Stimulated activated memory B cell treated with anti-CD40 and anti-IgM and Interleukin-4, amounts not matched to agents 10 μg/mL and 1 μg/mL and 100 μg/mL, for 72 hours (primary cell): Measurements from ENCODE around the gene TMEM218.
"Not testable (repeated sequence)": the region's sequence is repeated elsewhere in the genome, so short reads cannot be mapped to it uniquely, and the experiment has no call there.

Experiments used
- ATAC-seq: fragments of 150-1000 bp; cut with Tn5 transposase; 2 replicates; pipeline ENCODE4 v1.10.0; 2021
- H3K27ac Mint-ChIP-seq: one replicate; pipeline ENCODE4 v1.8.0; 2022; ENCODE audit warnings: mild to moderate bottlenecking, mixed read lengths
- H3K27me3 Mint-ChIP-seq: one replicate; pipeline ENCODE4 v1.8.0; 2022; ENCODE audit warnings: mixed read lengths
- H3K36me3 Mint-ChIP-seq: one replicate; pipeline ENCODE4 v1.8.0; 2022; ENCODE audit warnings: mixed read lengths
- H3K4me1 Mint-ChIP-seq: one replicate; pipeline ENCODE4 v1.8.0; 2022; ENCODE audit warnings: mixed read lengths
- H3K4me3 Mint-ChIP-seq: one replicate; pipeline ENCODE4 v1.8.0; 2022; ENCODE audit warnings: mild to moderate bottlenecking, moderate library complexity, mixed read lengths
- H3K9me3 Mint-ChIP-seq: one replicate; pipeline ENCODE4 v1.8.0; 2022; ENCODE audit warnings: mixed read lengths

Gene TMEM218

DNA sequence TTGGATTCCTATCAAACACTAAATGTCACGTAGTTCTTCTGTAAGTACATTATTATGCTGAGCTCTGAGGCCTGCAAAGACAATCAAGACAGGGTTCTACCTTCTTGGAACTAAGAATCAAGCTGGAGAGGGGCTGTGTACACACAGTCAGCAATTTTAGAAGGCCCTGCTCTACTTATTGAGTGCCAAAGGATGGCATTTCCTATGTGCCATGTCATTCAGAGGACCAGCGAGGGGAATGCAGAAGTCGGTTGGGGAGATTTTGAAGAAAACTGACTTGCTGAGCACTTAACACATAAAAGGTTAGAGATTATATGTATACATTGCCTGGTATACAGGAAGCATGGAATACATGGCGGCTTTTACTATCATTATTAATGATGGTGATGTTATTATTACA lies 43.1 kb downstream of the TMEM218 start:
- Mint-ChIP-seq H3K4me3 (no peak overlapping the region), H3K4me1 (peaks cover 70% of the 10 kb centered on the region), H3K27me3 (no peaks in the 10 kb centered on the region), H3K9me3 (no peaks in the 10 kb centered on the region), H3K36me3 (no peaks in the 10 kb centered on the region), H3K27ac (peak overlapping the region; percentile 93)
- no peak for ATAC-seq

DNA sequence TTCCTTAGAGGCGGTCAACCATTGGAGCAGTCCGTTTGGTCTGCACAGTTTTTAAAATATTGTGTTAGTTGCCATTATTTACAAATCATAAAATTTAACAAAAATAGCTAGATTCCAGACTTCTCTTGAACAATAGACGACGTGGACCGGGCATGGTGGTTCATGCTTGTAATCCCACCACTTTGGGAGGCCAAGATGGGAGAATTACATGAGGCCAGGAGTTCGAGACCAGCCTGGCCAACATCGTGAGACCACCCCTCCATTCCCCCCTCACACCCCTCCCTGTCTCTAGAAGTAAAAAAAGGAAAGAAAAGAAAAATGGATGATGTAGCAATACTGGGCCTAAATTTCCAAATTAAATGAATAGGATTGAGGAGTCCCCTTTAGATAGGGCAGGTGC lies 47.4 kb downstream of the TMEM218 start:
- Mint-ChIP-seq H3K4me3 (peak overlapping the region; percentile 85), H3K36me3 (no peaks in the 10 kb centered on the region), H3K9me3 (no peaks in the 10 kb centered on the region), H3K27me3 (no peaks in the 10 kb centered on the region), H3K27ac (peak overlapping the region; percentile 92), H3K4me1 (peaks cover 35% of the 10 kb centered on the region)
- ATAC-seq: no peak

DNA sequence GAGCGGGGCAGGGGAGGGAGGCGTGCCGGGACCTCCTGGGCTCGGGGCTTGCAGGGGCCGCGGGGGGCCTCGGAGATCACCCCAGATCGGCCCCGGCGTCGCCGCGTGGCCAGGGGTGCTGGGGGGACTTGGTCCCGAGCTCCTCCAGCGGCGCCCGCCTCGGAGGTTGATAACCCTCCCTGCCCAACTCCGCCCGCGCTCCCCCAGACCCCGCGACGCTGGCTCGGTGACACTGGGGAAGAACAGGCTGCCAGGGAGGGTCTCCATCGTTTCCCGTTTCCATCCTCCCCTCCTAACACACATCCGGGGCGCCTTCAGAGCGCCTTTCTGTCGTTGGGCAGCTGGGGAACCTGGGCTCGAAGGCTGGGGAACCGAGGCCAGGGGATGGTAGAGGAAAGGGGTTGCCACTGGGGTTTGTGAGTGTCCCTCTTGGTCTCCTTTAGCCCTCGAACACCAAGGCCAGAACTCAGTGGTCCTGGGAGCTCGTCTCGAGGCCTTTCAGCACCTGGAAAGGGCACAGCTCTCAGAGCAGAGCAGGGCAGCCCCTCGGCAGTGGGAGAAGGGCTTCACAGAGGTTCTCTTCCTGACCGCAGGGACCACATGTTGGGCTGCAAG lies 47.9 kb downstream of the TMEM218 start:
- ATAC-seq: peak; percentile 57
- Mint-ChIP-seq H3K36me3 (no peaks in the 10 kb centered on the region), H3K27ac (peak overlapping the region; percentile 92), H3K9me3 (no peaks in the 10 kb centered on the region), H3K27me3 (no peaks in the 10 kb centered on the region), H3K4me3 (peak overlapping the region; percentile 85), H3K4me1 (peaks cover 32% of the 10 kb centered on the region)

DNA sequence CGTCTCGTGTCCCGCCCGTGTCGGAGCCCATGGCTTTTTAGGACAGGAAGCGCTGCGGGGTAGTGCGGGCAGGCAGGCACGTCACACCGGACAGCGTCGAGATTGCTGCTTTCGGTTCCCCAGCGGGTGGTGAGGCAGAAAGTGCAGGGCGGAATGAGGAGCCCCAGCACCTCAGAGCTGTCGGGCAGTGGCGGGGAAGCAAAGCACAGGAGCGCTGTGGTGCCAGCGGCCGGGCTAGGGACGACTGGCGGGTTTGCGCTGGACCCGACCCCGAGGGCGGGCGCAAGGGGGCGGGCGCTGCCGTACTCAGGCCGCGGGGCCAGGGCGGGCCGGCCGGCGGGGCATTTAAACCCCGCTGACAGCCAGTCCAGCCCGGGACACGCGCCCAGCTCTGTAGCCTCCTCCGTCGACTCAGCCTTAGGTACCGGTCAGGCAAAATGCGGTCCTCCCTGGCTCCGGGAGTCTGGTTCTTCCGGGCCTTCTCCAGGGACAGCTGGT lies 48.4 kb downstream of the TMEM218 start, which contains the start of gene SLC37A2:
SLC37A2 (plus strand) TSS at position 375 of the 498 bp plus-strand sequence; CDS start at position 438, 63 bp downstream.
- ATAC-seq: peak; percentile 97
- Mint-ChIP-seq H3K4me1 (peaks cover 27% of the 10 kb centered on the region), H3K27ac (peak within 1 kb of the TSS; percentile 92), H3K36me3 (no peaks in the 10 kb centered on the region), H3K27me3 (no peaks in the 10 kb centered on the region), H3K4me3 (peak within 1 kb of the TSS; percentile 85), H3K9me3 (no peaks in the 10 kb centered on the region)

DNA sequence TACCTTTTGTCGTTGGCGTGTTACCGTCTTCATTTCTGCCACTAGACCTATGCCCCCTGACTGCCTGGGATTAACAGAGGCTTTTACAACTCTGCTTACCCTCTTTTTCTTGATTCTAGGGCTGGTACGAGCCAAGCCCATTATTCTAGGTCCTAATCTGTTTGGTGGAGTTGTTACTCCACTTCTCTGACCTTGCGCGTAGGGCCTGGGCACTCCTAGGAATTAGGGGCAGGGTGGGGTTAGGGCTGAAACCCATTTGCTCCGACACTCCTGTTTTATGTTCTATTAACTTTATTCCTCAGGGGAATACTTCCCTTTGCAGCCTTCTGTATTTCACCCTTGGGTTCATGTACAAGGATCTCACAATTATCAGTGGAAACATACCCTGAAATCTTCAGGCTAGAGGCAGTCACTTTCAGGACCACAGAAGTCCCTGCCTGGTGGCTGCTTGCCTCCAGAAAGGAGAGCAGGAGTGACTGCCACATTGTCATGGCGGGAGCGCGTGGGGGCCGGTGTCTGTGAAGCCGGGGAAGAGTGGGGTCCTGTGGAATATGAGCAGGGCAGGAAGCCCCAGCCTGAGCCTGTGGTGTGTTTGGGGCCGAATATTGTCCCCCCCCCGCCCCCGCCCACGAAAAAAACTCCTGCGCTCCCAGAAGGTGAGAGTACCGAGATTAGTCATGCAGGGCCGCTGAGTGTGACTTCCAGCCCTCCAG lies 49.1 kb downstream of the TMEM218 start:
- H3K36me3 Mint-ChIP-seq: no peaks in the 10 kb centered on the region
- peak overlapping the region; percentile 92 for H3K27ac Mint-ChIP-seq
- peaks cover 27% of the 10 kb centered on the region for H3K4me1 Mint-ChIP-seq
- H3K9me3 Mint-ChIP-seq: no peaks in the 10 kb centered on the region
- no peaks in the 10 kb centered on the region for H3K27me3 Mint-ChIP-seq
- H3K4me3 Mint-ChIP-seq: peak overlapping the region; percentile 85
- peak; percentile 6 for ATAC-seq

DNA sequence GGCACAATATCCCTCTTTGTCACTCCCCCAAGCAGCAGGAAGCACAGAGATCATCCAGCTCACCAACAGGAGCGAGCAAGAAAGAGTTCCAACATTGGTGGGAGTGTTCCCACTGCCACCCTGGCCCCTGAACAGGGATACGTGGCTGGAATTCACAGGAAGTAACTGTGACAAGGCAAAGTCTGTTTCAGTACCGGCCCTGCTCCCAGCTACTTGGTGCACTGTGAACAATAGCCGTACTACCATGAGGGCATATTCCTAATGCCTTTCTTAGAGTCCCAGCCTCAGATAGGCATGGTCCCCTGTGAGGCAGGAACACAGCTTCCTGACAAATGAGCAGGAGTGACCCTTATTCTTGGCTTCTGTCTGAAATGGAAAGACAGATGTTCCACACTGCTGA lies 50.1 kb downstream of the TMEM218 start:
- Mint-ChIP-seq H3K36me3 (no peaks in the 10 kb centered on the region), H3K27me3 (no peaks in the 10 kb centered on the region), H3K4me1 (peaks cover 26% of the 10 kb centered on the region), H3K27ac (no peak overlapping the region), H3K4me3 (no peak overlapping the region), H3K9me3 (no peaks in the 10 kb centered on the region)
- ATAC-seq: no peak

DNA sequence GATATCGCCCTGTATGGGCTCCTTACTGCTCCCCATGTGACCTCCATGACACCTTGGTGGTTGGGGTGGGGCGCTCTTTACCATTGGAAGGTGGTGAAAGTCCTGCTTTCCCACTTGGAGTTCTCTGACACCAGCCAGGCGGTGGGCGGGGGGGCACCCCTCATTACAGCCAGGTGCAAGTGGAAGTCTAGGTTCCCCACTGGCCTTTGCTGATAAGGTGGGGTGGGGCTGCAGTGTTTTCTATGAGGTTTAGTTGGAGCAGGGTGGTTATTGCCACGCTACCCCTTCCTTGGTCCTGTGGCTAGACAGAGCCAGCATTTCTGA lies 53.8 kb downstream of the TMEM218 start:
- Mint-ChIP-seq H3K9me3 (no peaks in the 10 kb centered on the region), H3K4me3 (no peak overlapping the region), H3K36me3 (no peaks in the 10 kb centered on the region), H3K27me3 (no peaks in the 10 kb centered on the region), H3K4me1 (peaks cover 6% of the 10 kb centered on the region), H3K27ac (no peak overlapping the region)
- ATAC-seq: no peak

DNA sequence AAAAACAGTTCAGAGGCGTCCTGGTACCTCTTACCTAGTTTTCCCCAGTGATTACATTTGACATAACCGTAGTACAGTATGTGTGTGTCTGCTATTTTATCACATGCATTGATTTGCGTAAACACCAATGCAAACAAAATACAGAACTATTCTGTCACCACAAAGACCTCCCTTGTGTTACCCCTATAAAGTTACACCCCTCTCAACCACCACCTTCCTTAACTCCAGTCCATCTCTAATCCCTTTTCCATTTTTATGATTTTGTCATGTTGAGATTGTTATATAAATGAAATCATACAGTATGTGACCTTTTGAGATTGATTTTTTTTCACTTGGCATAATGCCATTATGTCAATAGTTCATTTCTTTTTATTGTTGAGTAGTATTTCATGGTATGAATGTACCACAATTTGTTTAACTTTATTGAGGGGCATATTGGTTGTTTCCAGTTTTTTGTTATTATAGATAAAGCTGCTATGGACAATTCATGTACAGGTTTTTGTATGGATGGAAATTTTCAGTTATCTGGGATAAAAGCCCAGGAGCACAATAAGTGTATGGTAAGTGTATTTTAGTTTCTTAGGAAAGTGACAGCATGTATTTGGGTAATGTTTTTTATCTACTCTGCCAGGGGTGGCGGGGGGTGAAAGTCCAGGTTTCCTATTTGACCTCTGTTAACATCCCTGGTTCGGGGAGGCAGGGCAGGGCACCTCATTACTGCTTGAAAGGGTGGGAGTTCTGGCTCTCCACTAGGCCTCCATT lies 54.3 kb downstream of the TMEM218 start:
- H3K4me3 Mint-ChIP-seq: no peak overlapping the region
- no peak overlapping the region for H3K27ac Mint-ChIP-seq
- no peaks in the 10 kb centered on the region for H3K36me3 Mint-ChIP-seq

DNA sequence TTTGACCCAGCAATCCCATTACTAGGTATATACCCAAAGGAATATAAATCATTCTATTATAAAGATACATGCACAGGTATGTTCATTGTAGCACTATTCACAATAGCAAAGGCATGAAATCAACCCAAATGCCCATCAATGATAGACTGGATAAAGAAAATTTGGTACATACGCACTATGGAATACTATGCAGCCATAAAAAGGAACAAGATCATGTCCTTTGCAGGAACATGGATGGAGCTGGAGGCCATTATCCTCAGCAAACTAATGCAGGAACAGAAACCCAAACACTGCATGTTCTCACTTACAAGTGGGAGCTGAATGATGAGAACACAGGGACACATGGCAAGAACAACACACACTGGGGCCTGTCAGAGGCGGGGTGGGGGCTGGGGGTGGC lies 55.3 kb downstream of the TMEM218 start:
- not testable (repeated sequence) for H3K4me3 Mint-ChIP-seq, H3K27me3 Mint-ChIP-seq, H3K27ac Mint-ChIP-seq, H3K4me1 Mint-ChIP-seq, H3K36me3 Mint-ChIP-seq, ATAC-seq, H3K9me3 Mint-ChIP-seq

More for the DNA sequence above, 54.3 kb downstream of the TMEM218 start:
- no peak for ATAC-seq
- H3K27me3 Mint-ChIP-seq: no peaks in the 10 kb centered on the region
- peaks cover 1% of the 10 kb centered on the region for H3K4me1 Mint-ChIP-seq
- no peaks in the 10 kb centered on the region for H3K9me3 Mint-ChIP-seq

DNA sequence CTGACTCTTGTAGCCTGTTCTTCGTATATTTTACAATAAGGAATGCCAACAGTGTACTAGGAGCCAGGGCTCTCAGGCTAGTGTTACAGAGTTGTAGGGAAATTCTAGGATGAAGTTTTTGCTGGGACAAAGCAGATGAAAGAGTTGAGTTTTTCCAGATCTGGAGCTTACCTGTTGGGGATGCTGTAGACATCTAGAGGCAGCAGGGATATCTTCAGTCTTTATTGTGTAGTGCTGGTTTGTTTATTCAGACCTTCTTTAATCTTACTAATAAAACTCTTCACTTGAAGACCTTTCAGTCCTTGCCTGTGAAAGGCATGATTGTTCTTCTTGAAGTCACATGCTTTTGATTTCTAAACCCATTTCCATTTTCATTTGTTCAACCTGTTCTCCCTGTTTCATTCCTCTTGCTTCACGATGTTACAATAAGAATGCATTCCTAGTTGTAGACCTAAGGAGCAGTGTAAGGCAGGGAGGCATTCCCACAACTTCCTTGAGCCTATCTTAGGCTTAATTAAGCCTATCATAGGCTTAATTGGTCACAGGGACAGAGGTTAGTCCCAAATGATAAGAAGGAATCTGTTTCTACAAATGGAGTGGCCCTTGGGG lies 56.2 kb downstream of the TMEM218 start:
- Mint-ChIP-seq H3K4me1 (no peaks in the 10 kb centered on the region), H3K9me3 (no peaks in the 10 kb centered on the region), H3K4me3 (no peak overlapping the region), H3K27me3 (no peaks in the 10 kb centered on the region), H3K36me3 (no peaks in the 10 kb centered on the region), H3K27ac (no peak overlapping the region)
- ATAC-seq: no peak

DNA sequence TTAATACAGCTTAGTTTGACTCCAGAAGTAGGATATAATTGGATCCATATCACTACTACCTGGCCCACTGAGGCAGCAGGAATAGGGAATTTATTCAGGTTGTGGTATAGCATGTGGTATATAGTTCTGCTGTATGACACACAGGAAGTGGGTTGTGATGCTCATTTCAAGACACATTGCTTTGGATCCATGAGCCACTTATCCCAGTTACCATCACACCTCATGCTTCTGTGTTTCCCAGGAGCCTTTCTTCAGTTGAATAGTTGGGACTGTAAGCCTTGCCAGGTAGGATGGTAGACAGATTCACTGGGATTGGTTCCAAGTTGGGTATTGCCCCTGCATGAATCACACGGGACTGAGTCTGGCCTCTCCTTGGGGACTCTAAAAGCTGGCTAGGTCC lies 58.3 kb downstream of the TMEM218 start:
- Mint-ChIP-seq H3K9me3 (no peaks in the 10 kb centered on the region), H3K36me3 (no peaks in the 10 kb centered on the region), H3K27me3 (no peaks in the 10 kb centered on the region), H3K4me1 (no peaks in the 10 kb centered on the region), H3K27ac (no peak overlapping the region), H3K4me3 (no peak overlapping the region)
- ATAC-seq: no peak

DNA sequence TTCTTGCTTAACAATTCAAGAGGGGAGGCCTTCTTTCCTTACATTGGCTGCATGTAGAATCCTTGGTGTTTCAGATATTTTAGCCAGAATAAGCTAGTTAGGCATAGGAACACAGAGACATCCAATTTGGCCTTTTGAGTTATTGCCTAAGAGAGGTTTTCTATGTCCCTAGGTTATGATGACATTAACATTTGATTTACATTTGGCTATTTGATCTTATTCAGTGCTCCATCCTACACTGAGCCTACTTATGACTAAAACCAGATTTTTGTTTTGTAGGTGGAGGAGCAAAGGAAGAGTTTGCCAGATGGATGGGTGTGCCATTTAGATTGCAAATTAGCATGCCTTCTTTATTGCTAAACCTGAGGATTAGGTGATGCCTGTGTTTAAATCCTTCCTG lies 59.4 kb downstream of the TMEM218 start:
- Mint-ChIP-seq H3K27ac (no peak overlapping the region), H3K27me3 (no peaks in the 10 kb centered on the region), H3K4me1 (no peaks in the 10 kb centered on the region), H3K4me3 (no peak overlapping the region), H3K9me3 (no peaks in the 10 kb centered on the region), H3K36me3 (no peaks in the 10 kb centered on the region)
- ATAC-seq: no peak

DNA sequence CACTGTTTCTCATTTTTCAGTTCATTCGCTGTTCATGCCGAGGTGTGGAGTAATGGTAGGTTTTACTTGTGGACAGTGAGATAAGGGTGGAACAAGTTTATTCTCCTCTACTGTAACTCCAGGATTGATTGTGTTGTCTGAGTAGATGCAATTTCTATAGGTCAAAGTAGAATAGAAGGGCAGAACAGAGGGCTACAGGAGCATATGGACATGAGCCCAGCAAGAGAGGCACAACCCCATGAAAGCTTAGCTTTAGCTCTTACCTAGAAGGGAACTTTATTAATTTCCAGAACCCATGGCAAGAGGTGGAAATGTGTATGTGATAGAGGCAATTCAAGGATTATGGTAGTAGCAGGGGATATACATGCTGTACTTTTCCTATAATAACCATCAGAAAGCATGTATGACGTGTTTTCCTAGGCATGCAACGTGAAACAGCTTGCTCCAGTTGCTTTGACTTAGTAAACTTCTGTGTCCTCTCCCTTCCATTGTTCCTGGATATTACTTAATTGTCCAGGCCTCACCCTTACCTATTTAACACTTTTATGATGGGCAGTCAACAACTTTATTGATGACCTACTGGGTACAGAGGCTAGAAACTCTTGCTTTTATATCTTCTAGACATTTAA lies 62.1 kb downstream of the TMEM218 start:
- Mint-ChIP-seq H3K4me1 (no peaks in the 10 kb centered on the region), H3K27me3 (no peaks in the 10 kb centered on the region), H3K27ac (no peak overlapping the region), H3K9me3 (no peaks in the 10 kb centered on the region), H3K4me3 (no peak overlapping the region), H3K36me3 (no peaks in the 10 kb centered on the region)
- no peak for ATAC-seq
